Measurements from ENCODE around the gene RGP1. TPM values are rescaled to one million over a fixed set of nuclear protein-coding genes. Genes with fewer than 3 reads are reported as not detected.

Gene RGP1
- polyA plus RNA-seq, 1 donor (not counting 4 experiments of a cell fraction or from before 2014, with no cell fraction given): 18.3 TPM

- Histone ChIP-seq H3K79me2 (ENCODE audit: control insufficient read depth, insufficient read depth, low read length) (no peaks in the 10 kb centered on the region), H3K27me3 (ENCODE audit: control insufficient read depth, extremely low read depth, insufficient read depth, low read length) (no peaks in the 10 kb centered on the region), H3K4me3 (ENCODE audit: control insufficient read depth in 2 of 3, extremely low read depth in 1 of 3, insufficient read depth in 2 of 3, low read depth in 1 of 3, low read length in 3 of 3) (no peak overlapping the region), H2AFZ (ENCODE audit: control insufficient read depth, low read length) (no peak overlapping the region), H4K20me1 (ENCODE audit: control insufficient read depth, extremely low read depth, insufficient read depth, low read length) (no peaks in the 10 kb centered on the region), H3K9me3 (ENCODE audit: control insufficient read depth, low read depth, low read length) (no peaks in the 10 kb centered on the region), H3K4me2 (ENCODE audit: control insufficient read depth, extremely low read depth, insufficient read depth, low read depth, low read length) (no peak overlapping the region), H3K36me3 (ENCODE audit: control insufficient read depth in 2 of 2, extremely low read depth in 1 of 2, insufficient read depth in 2 of 2, low read length in 2 of 2) (no peaks in the 10 kb centered on the region), H3K9ac (ENCODE audit: control insufficient read depth, extremely low read depth, insufficient read depth, low read length) (no peak overlapping the region), H3K9me1 (ENCODE audit: control insufficient read depth, extremely low read depth, insufficient read depth, low read length) (no peaks in the 10 kb centered on the region), H3K4me1 (ENCODE audit: control insufficient read depth, extremely low read depth, insufficient read depth, low read length) (no peaks in the 10 kb centered on the region), H3K27ac (ENCODE audit: control insufficient read depth, insufficient read depth, low read length) (no peak overlapping the region)
- dilution Hi-C loops (cut with MboI; ENCODE audit: extremely low pct_ligation_motif_present, low sequenced_read_pairs): no loop called here
- TF ChIP-seq EZH2 (IDR thresholded peaks at IDR 0.05; ENCODE audit: low read length) (no peak), CTCF (optimal IDR thresholded peaks at IDR 0.05 in 1 of 3, IDR thresholded peaks at IDR 0.05 in 1 of 3, conservative IDR thresholded peaks at IDR 0.05 in 1 of 3; ENCODE audit: extremely low read depth in 1 of 3, insufficient read depth in 2 of 3, low read length in 3 of 3) (no peak)
- FAIRE-seq (no peak), DNase-seq (ENCODE audit: low read depth, low spot score) (no peak)
Measured at GRCh38 chr9:35783418-35783817, 34.3 kb downstream of the RGP1 start.

GRCh38 chr9:35789541-35789940, 40.5 kb downstream of the RGP1 start:
- DNase-seq (ENCODE audit: low read depth, low spot score) (no peak), FAIRE-seq (no peak)
- TF ChIP-seq EZH2 (IDR thresholded peaks at IDR 0.05; ENCODE audit: low read length) (no peak), CTCF (optimal IDR thresholded peaks at IDR 0.05 in 1 of 3, IDR thresholded peaks at IDR 0.05 in 1 of 3, conservative IDR thresholded peaks at IDR 0.05 in 1 of 3; ENCODE audit: extremely low read depth in 1 of 3, insufficient read depth in 2 of 3, low read length in 3 of 3) (no peak)
- Histone ChIP-seq H3K9ac (ENCODE audit: control insufficient read depth, extremely low read depth, insufficient read depth, low read length) (no peak overlapping the region), H3K4me3 (ENCODE audit: control insufficient read depth in 2 of 3, extremely low read depth in 1 of 3, insufficient read depth in 2 of 3, low read depth in 1 of 3, low read length in 3 of 3) (no peak overlapping the region), H4K20me1 (ENCODE audit: control insufficient read depth, extremely low read depth, insufficient read depth, low read length) (no peaks in the 10 kb centered on the region), H3K27ac (ENCODE audit: control insufficient read depth, insufficient read depth, low read length) (no peak overlapping the region), H3K27me3 (ENCODE audit: control insufficient read depth, extremely low read depth, insufficient read depth, low read length) (no peaks in the 10 kb centered on the region), H3K79me2 (ENCODE audit: control insufficient read depth, insufficient read depth, low read length) (no peaks in the 10 kb centered on the region), H3K4me1 (ENCODE audit: control insufficient read depth, extremely low read depth, insufficient read depth, low read length) (no peaks in the 10 kb centered on the region), H3K9me1 (ENCODE audit: control insufficient read depth, extremely low read depth, insufficient read depth, low read length) (no peaks in the 10 kb centered on the region), H3K36me3 (ENCODE audit: control insufficient read depth in 2 of 2, extremely low read depth in 1 of 2, insufficient read depth in 2 of 2, low read length in 2 of 2) (no peaks in the 10 kb centered on the region), H3K4me2 (ENCODE audit: control insufficient read depth, extremely low read depth, insufficient read depth, low read depth, low read length) (no peak overlapping the region), H2AFZ (ENCODE audit: control insufficient read depth, low read length) (no peak overlapping the region), H3K9me3 (ENCODE audit: control insufficient read depth, low read depth, low read length) (no peaks in the 10 kb centered on the region)
- dilution Hi-C loops (cut with MboI; ENCODE audit: extremely low pct_ligation_motif_present, low sequenced_read_pairs): no loop called here

All from keratinocyte (primary cell).